Thymus (tissue), 11 donors: ENCODE measurements around the gene SRGAP2C. TPM values are rescaled to one million over a fixed set of nuclear protein-coding genes. Genes with fewer than 3 reads are reported as not detected.
"Not testable (repeated sequence)": the region's sequence is repeated elsewhere in the genome, so short reads cannot be mapped to it uniquely, and the experiment has no call there.

Experiments used
- DNase-seq, 9 donors: peaks; one replicate each; pipeline ENCODE4 v3.0.0-alpha.2; 2013; ENCODE audit warnings: low spot score in 9 of 9, low read depth in 6 of 9, missing footprints in 1 of 9
- H3K27ac ChIP-seq, 2 donors: one replicate each; pipeline ENCODE4 v1.5.1; 2013; ENCODE audit warnings: control low read depth in 1 of 2, low read depth in 1 of 2, low read length in 1 of 2, mild to moderate bottlenecking in 1 of 2, moderate library complexity in 1 of 2
- H3K27me3 ChIP-seq, 2 donors: one replicate each; pipeline ENCODE4 v1.5.1; 2013; ENCODE audit warnings: low read length in 1 of 2; ENCODE audit not compliant: control insufficient read depth in 2 of 2, insufficient read depth in 1 of 2
- H3K36me3 ChIP-seq, 2 donors: one replicate each; pipeline ENCODE4 v1.5.1; 2013; ENCODE audit warnings: low read length in 1 of 2, mild to moderate bottlenecking in 1 of 2, moderate library complexity in 1 of 2; ENCODE audit not compliant: control insufficient read depth in 2 of 2, insufficient read depth in 2 of 2
- H3K4me1 ChIP-seq, 2 donors: one replicate each; pipeline ENCODE4 v1.5.1; 2013; ENCODE audit warnings: low read length in 2 of 2; ENCODE audit not compliant: control insufficient read depth in 2 of 2, insufficient read depth in 2 of 2
- H3K4me3 ChIP-seq, 2 donors: one replicate each; pipeline ENCODE4 v1.5.1; 2013; ENCODE audit warnings: low read length in 2 of 2, control low read depth in 1 of 2, mild to moderate bottlenecking in 1 of 2
- H3K9me3 ChIP-seq, 2 donors: one replicate each; pipeline ENCODE4 v1.5.1; 2013; ENCODE audit warnings: low read length in 1 of 2, mild to moderate bottlenecking in 1 of 2; ENCODE audit not compliant: control insufficient read depth in 2 of 2, insufficient read depth in 1 of 2
- WGBS: extraction: QIAGEN DNeasy Blood & Tissue Kit; methylation state at CpG from one replicate; pipeline ENCODE4 v1.1.7; 2013; 5-methylcytosine and 5-hydroxymethylcytosine counted together
- polyA plus RNA-seq: library from polyadenylated mRNA; stranded (reverse); fragments of 200-250 nt; gene quantifications from one replicate; pipeline ENCODE4 v1.2.3, GENCODE V29; 2013
- total RNA-seq: library from RNA; stranded (reverse); fragments of 120-200 nt; gene quantifications from one replicate; pipeline ENCODE4 v1.2.4, GENCODE V29; 2013
- donor health status: healthy.

The SRGAP2C gene
- total and polyA plus RNA-seq, 2 donors, result 3.4 to 6.2 TPM

DNA sequence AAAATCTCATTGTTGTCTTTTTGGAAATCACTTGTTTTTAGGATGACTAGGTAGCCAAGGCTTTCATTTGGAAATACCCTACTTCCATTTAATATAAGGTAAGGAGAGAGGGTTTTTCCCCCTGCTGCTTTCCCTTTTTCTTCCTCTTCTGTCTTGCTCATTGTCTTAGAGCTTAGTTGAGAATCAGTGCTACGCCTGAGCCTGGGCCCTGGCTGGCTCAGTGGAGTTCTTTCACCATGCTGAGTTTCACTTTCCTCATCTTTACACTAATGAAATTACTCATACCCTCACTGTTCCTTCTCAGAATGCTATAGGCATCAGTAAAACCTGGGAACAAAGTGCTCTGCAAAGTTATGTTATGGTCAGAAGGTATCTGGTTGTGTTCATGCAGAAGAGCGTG, 154.8 kb downstream of the SRGAP2C start:
- H3K27me3 ChIP-seq, H3K4me3 ChIP-seq, H3K4me1 ChIP-seq, H3K9me3 ChIP-seq, H3K36me3 ChIP-seq, DNase-seq, H3K27ac ChIP-seq: not testable (repeated sequence)
- WGBS, result no CpG with 5 or more reads among the region's 2 CpGs

- not testable (repeated sequence) for H3K4me1 ChIP-seq, H3K4me3 ChIP-seq, DNase-seq, H3K36me3 ChIP-seq, H3K27me3 ChIP-seq, H3K9me3 ChIP-seq, H3K27ac ChIP-seq
- 96% methylated on average over 1 of the region's 3 CpGs for WGBS
These were observed 158.6 kb downstream of the SRGAP2C start for GRCh38 chr1:121343311-121343906.

GRCh38 chr1:121344355-121344754, 159.6 kb downstream of the SRGAP2C start:
- DNase-seq, H3K9me3 ChIP-seq, H3K27me3 ChIP-seq, H3K27ac ChIP-seq, H3K4me1 ChIP-seq, H3K36me3 ChIP-seq, H3K4me3 ChIP-seq: not testable (repeated sequence)
- WGBS, result no CpG with 5 or more reads among the region's 3 CpGs

DNA sequence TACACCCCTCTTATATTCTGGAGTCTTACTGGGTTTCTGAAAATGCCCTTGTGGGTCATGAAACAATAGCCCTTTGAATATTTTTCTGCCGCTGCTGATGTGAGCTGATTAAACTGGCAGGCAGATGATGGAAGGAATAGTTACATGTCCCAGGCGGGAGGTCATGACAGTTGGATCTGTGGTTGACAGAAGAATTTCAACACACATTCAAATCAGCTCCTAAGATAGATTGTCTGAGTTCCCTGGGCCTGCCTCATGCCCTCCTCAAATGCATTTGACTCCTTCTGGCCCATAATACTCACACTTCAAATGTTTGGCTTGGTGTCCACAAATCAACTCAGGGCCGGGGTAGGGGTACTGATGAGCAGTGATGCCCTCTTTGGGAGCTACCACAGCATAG, 161.9 kb downstream of the SRGAP2C start:
- DNase-seq, H3K4me1 ChIP-seq, H3K9me3 ChIP-seq, H3K27ac ChIP-seq, H3K36me3 ChIP-seq, H3K4me3 ChIP-seq, H3K27me3 ChIP-seq: not testable (repeated sequence)
- WGBS, result 92% methylated on average over 3 of the region's 3 CpGs

GRCh38 chr1:121347476-121347875, 162.7 kb downstream of the SRGAP2C start:
- not testable (repeated sequence) for H3K27me3 ChIP-seq, H3K9me3 ChIP-seq, H3K27ac ChIP-seq, H3K4me3 ChIP-seq, H3K36me3 ChIP-seq, DNase-seq, H3K4me1 ChIP-seq
- 96% methylated on average over 4 of the region's 5 CpGs for WGBS

GRCh38 chr1:121348115-121348514, 163.3 kb downstream of the SRGAP2C start:
- WGBS, result no CpG with 5 or more reads among the region's 1 CpG
- DNase-seq, result not testable (repeated sequence)

GRCh38 chr1:121349332-121349967, 164.7 kb downstream of the SRGAP2C start:
- DNase-seq, H3K27me3 ChIP-seq, H3K27ac ChIP-seq, H3K9me3 ChIP-seq, H3K36me3 ChIP-seq, H3K4me1 ChIP-seq, H3K4me3 ChIP-seq: not testable (repeated sequence)
- 92% methylated on average over 1 of the region's 4 CpGs for WGBS

More at GRCh38 chr1:121348115-121348514, 163.3 kb downstream of the SRGAP2C start:
- not testable (repeated sequence) for H3K4me1 ChIP-seq, H3K36me3 ChIP-seq, H3K27me3 ChIP-seq, H3K4me3 ChIP-seq, H3K27ac ChIP-seq, H3K9me3 ChIP-seq

DNA sequence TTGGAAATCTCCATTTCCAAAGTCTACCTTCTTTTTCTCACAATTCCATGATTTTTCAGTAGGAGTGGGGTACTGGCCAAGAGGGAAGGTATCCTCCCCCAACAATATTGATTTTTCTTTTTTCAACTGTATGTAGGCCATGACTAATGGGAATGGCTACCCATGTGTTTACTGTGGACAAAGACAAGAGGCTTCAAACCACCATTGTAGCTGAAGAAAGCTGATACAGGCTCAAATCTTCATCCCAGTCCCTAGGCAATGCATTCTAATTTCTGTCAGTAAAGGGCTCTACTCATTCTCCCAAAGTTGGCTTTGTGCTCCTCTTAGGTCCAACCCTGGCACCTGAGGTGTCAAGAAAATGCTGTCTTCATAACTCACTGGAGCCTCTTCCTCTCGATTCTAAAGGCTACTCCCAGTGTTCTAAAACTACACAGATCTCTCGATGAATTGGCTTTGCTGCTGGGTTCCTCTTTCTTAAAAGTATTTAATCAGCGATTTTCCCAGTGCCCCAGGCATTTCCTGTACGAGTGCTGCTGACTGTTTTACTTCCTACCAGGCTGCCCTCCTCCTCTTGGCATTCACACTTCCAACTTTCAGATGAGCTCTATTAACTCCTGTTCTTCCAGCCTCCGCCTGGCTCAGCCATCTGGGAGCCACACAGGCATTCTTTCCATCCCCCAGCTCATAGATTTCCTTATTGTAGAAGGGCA, 171.1 kb downstream of the SRGAP2C start:
- not testable (repeated sequence) for H3K4me1 ChIP-seq, H3K27ac ChIP-seq, H3K36me3 ChIP-seq, DNase-seq, H3K4me3 ChIP-seq, H3K27me3 ChIP-seq, H3K9me3 ChIP-seq
- WGBS, result no CpG with 5 or more reads among the region's 5 CpGs

- H3K4me1 ChIP-seq, H3K27me3 ChIP-seq, H3K9me3 ChIP-seq, H3K27ac ChIP-seq, DNase-seq, H3K36me3 ChIP-seq, H3K4me3 ChIP-seq: not testable (repeated sequence)
- WGBS, result 100% methylated on average over 1 of the region's 2 CpGs
These were observed 172.0 kb downstream of the SRGAP2C start for GRCh38 chr1:121356819-121357218.
